ENCODE measurements around the gene IL18. TPM values are rescaled to one million over a fixed set of nuclear protein-coding genes. Genes with fewer than 3 reads are reported as not detected.
"Not testable (repeated sequence)": the region's sequence is repeated elsewhere in the genome, so short reads cannot be mapped to it uniquely, and the experiment has no call there.

The IL18 gene
- total RNA-seq, 4 donors from 2014 or later, result 1.2 to 6.8 (median 3.9) TPM

DNA sequence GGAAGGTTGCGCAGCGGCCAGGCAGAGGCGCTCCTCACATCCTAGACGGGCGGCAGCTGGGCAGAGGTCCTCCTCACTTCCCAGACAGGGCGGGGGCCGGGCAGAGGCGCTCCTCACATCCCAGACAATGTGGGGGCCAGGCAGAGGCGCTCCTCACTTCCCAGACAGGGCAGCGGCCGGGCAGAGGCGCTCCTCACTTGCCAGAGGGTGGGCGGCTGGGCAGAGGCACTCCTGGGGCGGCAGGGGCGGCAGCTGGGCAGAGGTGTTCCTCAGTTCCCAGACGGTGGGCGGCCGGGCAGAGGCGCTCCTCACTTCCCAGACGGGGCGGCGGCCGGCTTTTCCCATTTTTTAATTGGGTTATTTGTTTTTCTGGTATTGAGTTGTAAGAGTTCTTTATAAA lies 42.2 kb upstream of the IL18 start:
- Histone ChIP-seq H3K4me3 (no peak overlapping the region), H3K9me3 (no peaks in the 10 kb centered on the region), H3K36me3 (no peaks in the 10 kb centered on the region), H3K27me3 (no peaks in the 10 kb centered on the region), H3K27ac (no peak overlapping the region), H3K4me1 (no peaks in the 10 kb centered on the region)
- intact Hi-C loops (cut with DNase I; ENCODE audit: low total_unique reads), result no loop called here
- TF ChIP-seq, protein P1, sequence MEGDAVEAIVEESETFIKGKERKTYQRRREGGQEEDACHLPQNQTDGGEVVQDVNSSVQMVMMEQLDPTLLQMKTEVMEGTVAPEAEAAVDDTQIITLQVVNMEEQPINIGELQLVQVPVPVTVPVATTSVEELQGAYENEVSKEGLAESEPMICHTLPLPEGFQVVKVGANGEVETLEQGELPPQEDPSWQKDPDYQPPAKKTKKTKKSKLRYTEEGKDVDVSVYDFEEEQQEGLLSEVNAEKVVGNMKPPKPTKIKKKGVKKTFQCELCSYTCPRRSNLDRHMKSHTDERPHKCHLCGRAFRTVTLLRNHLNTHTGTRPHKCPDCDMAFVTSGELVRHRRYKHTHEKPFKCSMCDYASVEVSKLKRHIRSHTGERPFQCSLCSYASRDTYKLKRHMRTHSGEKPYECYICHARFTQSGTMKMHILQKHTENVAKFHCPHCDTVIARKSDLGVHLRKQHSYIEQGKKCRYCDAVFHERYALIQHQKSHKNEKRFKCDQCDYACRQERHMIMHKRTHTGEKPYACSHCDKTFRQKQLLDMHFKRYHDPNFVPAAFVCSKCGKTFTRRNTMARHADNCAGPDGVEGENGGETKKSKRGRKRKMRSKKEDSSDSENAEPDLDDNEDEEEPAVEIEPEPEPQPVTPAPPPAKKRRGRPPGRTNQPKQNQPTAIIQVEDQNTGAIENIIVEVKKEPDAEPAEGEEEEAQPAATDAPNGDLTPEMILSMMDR (IDR thresholded peaks at IDR 0.05), result no peak
- TF ChIP-seq POLR2A (IDR thresholded peaks at IDR 0.05), result no peak
- no peak for DNase-seq

DNA sequence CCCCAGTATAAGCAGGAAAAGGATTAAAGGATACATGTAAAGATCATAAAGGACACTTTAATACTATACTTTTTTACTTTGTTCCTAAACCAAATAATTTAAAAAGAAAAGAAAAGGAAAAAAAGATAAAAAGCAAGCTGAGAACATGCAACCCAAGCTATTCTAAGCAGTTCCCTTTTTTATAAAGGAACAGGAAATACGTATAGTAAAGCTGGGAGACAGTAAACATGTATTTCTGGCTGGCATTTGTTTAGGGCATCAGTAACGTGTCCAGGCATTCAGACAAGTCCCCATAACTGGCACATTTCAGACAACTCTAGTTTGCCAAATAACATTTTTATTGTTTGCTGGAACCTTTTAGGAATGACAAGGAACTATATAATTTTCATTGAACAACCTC lies 36.4 kb upstream of the IL18 start:
- Histone ChIP-seq H3K4me3 (no peak overlapping the region), H3K27ac (no peak overlapping the region), H3K9me3 (no peaks in the 10 kb centered on the region), H3K4me1 (no peaks in the 10 kb centered on the region), H3K36me3 (no peaks in the 10 kb centered on the region), H3K27me3 (no peaks in the 10 kb centered on the region)
- intact Hi-C loops (cut with DNase I; ENCODE audit: low total_unique reads), result no loop called here
- no peak for DNase-seq
- TF ChIP-seq, protein P1 (IDR thresholded peaks at IDR 0.05), result no peak
- TF ChIP-seq POLR2A (IDR thresholded peaks at IDR 0.05), result no peak

DNA sequence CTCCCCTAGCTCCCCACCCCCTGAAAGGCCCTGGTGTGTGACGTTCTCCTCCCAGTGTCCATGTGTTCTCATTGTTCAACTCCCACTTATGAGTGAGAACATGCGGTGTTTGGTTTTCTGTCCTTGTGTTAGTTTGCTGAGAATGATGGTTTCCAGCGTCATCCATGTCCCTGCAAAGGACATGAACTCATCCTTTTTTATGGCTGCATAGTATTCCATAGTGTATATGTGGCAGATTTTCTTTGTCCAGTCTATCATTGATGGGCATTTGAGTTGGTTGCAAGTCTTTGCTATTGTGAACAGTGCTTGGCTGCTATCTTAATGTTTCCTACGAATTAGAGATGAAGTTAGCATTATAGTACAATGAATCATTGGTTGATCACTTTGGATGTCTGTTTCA lies 35.2 kb upstream of the IL18 start:
- intact Hi-C loops (cut with DNase I; ENCODE audit: low total_unique reads); H3K36me3 ChIP-seq: not testable (repeated sequence)

DNA sequence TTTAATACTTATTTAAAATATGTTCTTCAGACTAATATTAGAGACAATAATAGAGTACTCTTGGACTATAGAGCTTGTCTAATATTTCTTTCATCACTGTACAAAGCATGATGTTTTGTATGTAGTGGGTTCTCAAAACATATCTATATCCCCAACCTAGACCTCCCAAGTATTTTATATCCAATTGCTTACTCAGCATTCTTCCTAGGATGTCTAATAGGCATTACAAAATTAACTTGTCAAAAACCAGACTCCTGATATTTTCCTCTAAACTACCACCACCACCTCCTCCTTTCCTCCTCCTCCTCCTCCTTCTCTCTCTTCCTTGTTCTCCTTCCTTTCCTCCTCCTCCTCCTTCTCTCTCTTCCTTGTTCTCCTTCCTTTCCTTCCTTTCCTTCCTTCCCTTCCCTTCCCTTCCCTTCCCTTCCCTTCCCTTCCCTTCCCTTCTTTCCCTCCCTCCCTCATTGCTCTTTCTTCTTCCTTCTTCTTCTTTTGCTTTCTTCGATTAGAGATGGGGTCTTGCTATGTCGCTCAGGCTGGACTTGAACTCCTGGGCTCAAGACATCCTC lies 32.7 kb upstream of the IL18 start:
- TF ChIP-seq POLR2A (IDR thresholded peaks at IDR 0.05), result no peak
- TF ChIP-seq, protein P1 (IDR thresholded peaks at IDR 0.05), result no peak
- Histone ChIP-seq H3K27ac (no peak overlapping the region), H3K9me3 (no peaks in the 10 kb centered on the region), H3K4me1 (no peaks in the 10 kb centered on the region), H3K27me3 (no peaks in the 10 kb centered on the region), H3K36me3 (no peaks in the 10 kb centered on the region), H3K4me3 (no peak overlapping the region)
- intact Hi-C loops (cut with DNase I; ENCODE audit: low total_unique reads), result no loop called here
- no peak for DNase-seq

More for the DNA sequence above, 35.2 kb upstream of the IL18 start:
- not testable (repeated sequence) for DNase-seq, H3K9me3 ChIP-seq, H3K4me1 ChIP-seq, H3K27me3 ChIP-seq, H3K27ac ChIP-seq, H3K4me3 ChIP-seq

DNA sequence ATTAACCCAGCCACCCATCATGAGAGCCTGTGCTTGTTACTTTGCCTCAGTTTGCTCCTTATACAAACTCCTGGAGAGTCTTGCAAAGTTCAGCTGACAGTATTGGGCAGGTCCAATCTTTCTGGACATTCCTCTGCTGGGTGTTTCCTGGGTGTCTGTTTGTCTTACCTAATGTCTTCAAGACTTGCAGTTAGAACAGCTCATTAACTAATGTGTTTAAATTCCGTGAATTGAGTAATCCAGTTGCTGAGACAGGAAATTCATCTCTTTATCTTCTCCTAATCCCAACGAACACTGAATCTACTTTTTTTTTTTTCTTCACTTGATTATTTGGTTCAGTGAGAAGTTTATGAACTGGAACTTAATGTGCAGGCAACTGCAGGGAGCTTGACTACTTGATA lies 32.1 kb upstream of the IL18 start:
- H3K4me3 ChIP-seq, result no peak overlapping the region
- no peak overlapping the region for H3K27ac ChIP-seq
- DNase-seq, result no peak
- no peaks in the 10 kb centered on the region for H3K9me3 ChIP-seq
- H3K36me3 ChIP-seq, result no peaks in the 10 kb centered on the region
- intact Hi-C loops (cut with DNase I; ENCODE audit: low total_unique reads), result no loop called here
- TF ChIP-seq, protein P1 (IDR thresholded peaks at IDR 0.05), result no peak
- TF ChIP-seq POLR2A (IDR thresholded peaks at IDR 0.05), result no peak
- H3K4me1 ChIP-seq, result no peaks in the 10 kb centered on the region
- H3K27me3 ChIP-seq, result no peaks in the 10 kb centered on the region

DNA sequence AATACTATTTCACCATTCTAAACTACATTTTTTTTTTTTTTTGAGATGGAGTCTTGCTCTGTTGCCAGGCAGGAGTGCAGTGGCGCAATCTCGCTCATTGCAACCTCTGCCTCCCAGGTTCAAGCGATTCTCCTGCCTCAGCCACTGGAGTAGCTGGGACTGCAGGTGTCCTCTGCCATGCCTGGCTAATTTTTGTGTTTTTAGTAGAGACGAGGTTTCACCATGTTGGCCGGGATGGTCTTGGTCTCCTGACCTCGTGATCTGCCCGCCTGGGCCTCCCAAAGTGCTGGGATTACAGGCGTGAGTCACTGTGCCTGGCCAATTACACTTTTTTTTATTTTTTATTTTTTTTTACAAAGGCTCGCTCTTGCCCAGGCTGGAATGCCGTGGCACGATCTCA lies 31.2 kb upstream of the IL18 start:
- DNase-seq; intact Hi-C loops (cut with DNase I; ENCODE audit: low total_unique reads); H3K27me3 ChIP-seq; H3K27ac ChIP-seq; H3K4me1 ChIP-seq; H3K36me3 ChIP-seq; H3K9me3 ChIP-seq; H3K4me3 ChIP-seq: not testable (repeated sequence)
